GM12891 (cell line): ENCODE data around the gene HDDC3.

Experiments used
- DNase-seq: peaks from one replicate; pipeline ENCODE4 v3.0.0; 2011; ENCODE audit warnings: low spot score; ENCODE audit not compliant: insufficient read length
- FAIRE-seq: peaks from 2 replicates; lab custom pipeline; 2011; peaks lifted over from hg19 to GRCh38; lab: Jason Lieb, UNC
- PAX5 ChIP-seq: IDR thresholded peaks from 2 replicates; pipeline ENCODE4 v1.6.1; 2011; ENCODE audit warnings: low read length, moderate library complexity, mild to moderate bottlenecking; ENCODE audit not compliant: insufficient read depth, severe bottlenecking
- POLR2AphosphoS5 ChIP-seq: IDR thresholded peaks from 2 replicates; pipeline ENCODE4 v1.6.1; 2011; ENCODE audit warnings: low read depth, low read length, control low read depth
- POU2F2 ChIP-seq: IDR thresholded peaks from 2 replicates; pipeline ENCODE4 v1.6.1; 2011; ENCODE audit warnings: low read depth, mild to moderate bottlenecking, control low read depth, low read length, moderate library complexity
- SPI1 ChIP-seq: IDR thresholded peaks from 2 replicates; pipeline ENCODE4 v1.6.1; 2011; ENCODE audit warnings: low read depth, low read length, control low read depth

Gene HDDC3

DNA sequence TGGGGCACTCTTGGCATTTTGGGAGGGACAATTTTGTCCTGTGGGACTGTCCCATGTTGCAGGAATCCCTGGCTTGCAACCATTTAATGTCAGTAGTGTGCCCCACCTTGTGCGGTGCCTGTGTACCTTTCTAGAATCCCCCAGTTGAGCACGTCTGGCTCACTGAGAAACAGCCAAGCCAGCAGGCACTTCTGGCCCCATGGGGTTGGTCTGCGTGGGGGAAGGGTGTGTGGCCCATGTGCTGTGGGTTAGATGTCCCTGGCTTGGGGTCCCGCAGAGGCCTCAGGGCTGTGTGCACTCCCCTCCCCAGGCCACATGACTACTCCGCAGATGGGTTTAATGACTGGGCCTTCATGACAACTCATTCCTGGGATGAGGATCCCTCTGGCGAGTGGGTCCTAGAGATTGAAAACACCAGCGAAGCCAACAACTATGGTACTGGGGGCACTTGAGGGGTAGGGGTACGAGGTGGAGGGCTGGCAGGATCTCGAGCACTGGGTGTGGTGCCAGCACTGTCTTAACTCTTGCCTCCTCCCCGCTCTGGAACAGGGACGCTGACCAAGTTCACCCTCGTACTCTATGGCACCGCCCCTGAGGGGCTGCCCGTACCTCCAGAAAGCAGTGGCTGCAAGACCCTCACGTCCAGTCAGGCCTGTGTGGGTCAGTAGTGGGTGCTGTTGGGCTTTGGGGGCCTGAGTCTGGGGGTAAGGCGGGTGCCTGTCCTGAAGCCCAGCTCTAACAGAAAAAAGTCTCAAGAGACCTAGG is 51.8 kb downstream of the HDDC3 start:
- DNase-seq (no peak), FAIRE-seq (no peak)
- TF ChIP-seq SPI1 (no peak), POU2F2 (no peak), POLR2AphosphoS5 (no peak), PAX5 (no peak)
